ENCODE data around the gene RXRB.

DNA sequence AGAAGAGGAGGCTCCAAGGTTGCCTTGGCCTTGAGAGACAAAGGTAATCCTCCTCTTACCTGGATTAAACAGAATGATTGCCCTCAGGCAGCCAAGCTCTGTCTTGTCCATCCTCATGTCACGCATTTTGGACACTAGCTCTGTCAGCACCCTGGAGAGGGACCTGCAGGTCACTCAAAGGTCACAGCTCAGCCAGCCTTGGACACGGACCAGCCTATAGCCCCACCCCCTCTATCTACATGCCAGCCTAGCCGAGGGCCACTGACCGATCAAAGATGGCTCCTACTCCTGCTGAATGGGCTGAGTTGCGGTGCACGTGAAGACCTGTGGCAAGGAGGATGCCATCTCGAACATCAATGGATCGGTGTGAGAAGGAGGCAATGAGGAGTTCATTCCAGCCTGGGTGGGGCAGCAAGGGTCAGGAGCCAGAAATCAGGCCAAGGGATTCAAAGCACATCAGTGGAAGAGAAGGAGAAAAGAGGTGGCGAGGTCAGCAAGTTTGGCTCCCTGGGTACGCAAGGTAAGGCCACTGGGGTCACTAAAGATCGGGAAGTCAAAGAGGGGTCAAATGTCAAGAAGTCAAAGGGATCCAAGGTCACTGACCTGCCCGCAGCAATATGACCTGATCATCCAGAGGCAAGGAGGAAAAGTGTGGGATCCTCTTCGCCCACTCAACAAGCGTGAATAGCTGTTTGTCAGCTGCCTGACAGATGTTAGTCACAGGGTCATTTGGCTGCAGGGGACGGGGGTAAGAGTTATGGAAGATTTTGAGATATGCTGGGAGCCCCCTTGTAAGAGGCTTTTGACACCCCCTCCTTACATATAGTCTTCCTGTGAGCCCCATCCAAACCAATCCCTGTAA lies 4.9 kb downstream of the RXRB start:
- TF ChIP-seq, protein P1, sequence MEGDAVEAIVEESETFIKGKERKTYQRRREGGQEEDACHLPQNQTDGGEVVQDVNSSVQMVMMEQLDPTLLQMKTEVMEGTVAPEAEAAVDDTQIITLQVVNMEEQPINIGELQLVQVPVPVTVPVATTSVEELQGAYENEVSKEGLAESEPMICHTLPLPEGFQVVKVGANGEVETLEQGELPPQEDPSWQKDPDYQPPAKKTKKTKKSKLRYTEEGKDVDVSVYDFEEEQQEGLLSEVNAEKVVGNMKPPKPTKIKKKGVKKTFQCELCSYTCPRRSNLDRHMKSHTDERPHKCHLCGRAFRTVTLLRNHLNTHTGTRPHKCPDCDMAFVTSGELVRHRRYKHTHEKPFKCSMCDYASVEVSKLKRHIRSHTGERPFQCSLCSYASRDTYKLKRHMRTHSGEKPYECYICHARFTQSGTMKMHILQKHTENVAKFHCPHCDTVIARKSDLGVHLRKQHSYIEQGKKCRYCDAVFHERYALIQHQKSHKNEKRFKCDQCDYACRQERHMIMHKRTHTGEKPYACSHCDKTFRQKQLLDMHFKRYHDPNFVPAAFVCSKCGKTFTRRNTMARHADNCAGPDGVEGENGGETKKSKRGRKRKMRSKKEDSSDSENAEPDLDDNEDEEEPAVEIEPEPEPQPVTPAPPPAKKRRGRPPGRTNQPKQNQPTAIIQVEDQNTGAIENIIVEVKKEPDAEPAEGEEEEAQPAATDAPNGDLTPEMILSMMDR (IDR thresholded peaks at IDR 0.05; ENCODE audit: low read depth, low read length): no peak
- no peak for TF ChIP-seq EZH2phosphoT487 (IDR thresholded peaks at IDR 0.05; ENCODE audit: low read depth)
